Lower leg skin (tissue), 4 donors: Measurements from ENCODE around the gene IKBIP. TPM values are rescaled to one million over a fixed set of nuclear protein-coding genes. Genes with fewer than 3 reads are reported as not detected.
"Not testable (repeated sequence)": the region's sequence is repeated elsewhere in the genome, so short reads cannot be mapped to it uniquely, and the experiment has no call there.

ENCODE experiments used
- DNase-seq, 2 donors: peaks; one replicate each; pipeline ENCODE4 v3.0.0-alpha.2; 2019; ENCODE audit warnings: low spot score in 2 of 2
- H3K4me3 ChIP-seq: fragments of 200-600 bp; sonication (generic); 2 replicates; pipeline ENCODE4 v1.5.1; 2017; ENCODE audit warnings: mild to moderate bottlenecking, low read depth; ENCODE audit not compliant: poor library complexity, severe bottlenecking
- CTCF ChIP-seq, 3 donors: fragments of 450-650 bp; IDR thresholded peaks; one replicate each; pipeline ENCODE4 v1.5.1; 2016; ENCODE audit warnings: antibody characterized with exemption in 3 of 3, mild to moderate bottlenecking in 3 of 3, moderate library complexity in 2 of 3
- POLR2A ChIP-seq, 2 donors: fragments of 450-650 bp; IDR thresholded peaks; one replicate each; pipeline ENCODE4 v1.6.1; 2016 to 2017; ENCODE audit warnings: antibody characterized with exemption in 2 of 2, mild to moderate bottlenecking in 1 of 2, moderate library complexity in 1 of 2
- WGBS, 2 donors: methylation state at CpG; one replicate each; pipeline ENCODE4 v1.1.5; 2018; 5-methylcytosine and 5-hydroxymethylcytosine counted together
- intact Hi-C: fragments of 100-400 bp; cut with DNase I; formaldehyde crosslinking; loops from one replicate; pipeline ENCODE4 v1.15.0; 2023; ENCODE audit warnings: low total_unique reads
- total RNA-seq, 4 donors: library from RNA; depleted of rRNA; stranded (reverse); fragments of >200 nt; gene quantifications; one replicate each; pipeline ENCODE4 v1.1.0, GENCODE V29; 2016

Gene IKBIP
- total RNA-seq, 4 donors from 2014 or later: 0.42 to 5.3 (median 3.2) TPM

GRCh38 chr12:98645572-98646067 is 1.0 kb upstream of the IKBIP start:
- 0% methylated on average over 16 to 24 of the region's 24 CpGs for WGBS, 2 donors
- intact Hi-C loops: no loop called here
- peak in 1 of 2 donors; percentile 88 for DNase-seq
- TF ChIP-seq CTCF (IDR thresholded peaks at IDR 0.05): no peak
- TF ChIP-seq POLR2A (IDR thresholded peaks at IDR 0.05): no peak
- peak overlapping the region; percentile 76 for H3K4me3 ChIP-seq

GRCh38 chr12:98644433-98644711 is 216 bp downstream of the IKBIP start:
- peak overlapping the region; percentile 76 for H3K4me3 ChIP-seq
- WGBS, 2 donors: 0% methylated on average over 7 to 20 of the region's 20 CpGs
- TF ChIP-seq POLR2A (IDR thresholded peaks at IDR 0.05): no peak
- TF ChIP-seq CTCF (IDR thresholded peaks at IDR 0.05): no peak
- intact Hi-C loops: no loop called here
- DNase-seq: no peak

GRCh38 chr12:98642801-98643200 is 1.8 kb downstream of the IKBIP start:
- not testable (repeated sequence) for H3K4me3 ChIP-seq, DNase-seq
- WGBS, 2 donors: 88 to 96% methylated on average over 5 of the region's 5 CpGs
- intact Hi-C loops: loop anchor here (2.0 kb wide), 1 partner anchor 44 kb away; no protein-coding TSS in a partner anchor

- no peak for TF ChIP-seq CTCF (IDR thresholded peaks at IDR 0.05)
- TF ChIP-seq POLR2A (IDR thresholded peaks at IDR 0.05): no peak
- 71 to 77% methylated on average over 3 of the region's 3 CpGs for WGBS, 2 donors
- no peak for DNase-seq
- intact Hi-C loops: no loop called here
- H3K4me3 ChIP-seq: no peak overlapping the region
Measured at GRCh38 chr12:98639491-98639890, 5.1 kb downstream of the IKBIP start.

GRCh38 chr12:98638009-98638408 is 6.6 kb downstream of the IKBIP start:
- intact Hi-C loops: no loop called here
- DNase-seq: no peak
- H3K4me3 ChIP-seq: no peak overlapping the region
- 95 to 98% methylated on average over 2 of the region's 2 CpGs for WGBS, 2 donors
- TF ChIP-seq CTCF (IDR thresholded peaks at IDR 0.05) (no peak), POLR2A (IDR thresholded peaks at IDR 0.05) (no peak)

GRCh38 chr12:98637068-98637467 is 7.5 kb downstream of the IKBIP start:
- no peak for TF ChIP-seq CTCF (IDR thresholded peaks at IDR 0.05)
- no peak for TF ChIP-seq POLR2A (IDR thresholded peaks at IDR 0.05)
- DNase-seq: no peak
- WGBS, 2 donors: 73 to 81% methylated on average over 2 of the region's 2 CpGs
- no peak overlapping the region for H3K4me3 ChIP-seq
- intact Hi-C loops: no loop called here
